Measurements from ENCODE around the gene CCKAR. TPM values are rescaled to one million over a fixed set of nuclear protein-coding genes. Genes with fewer than 3 reads are reported as not detected.
A peak's percentile ranks its signal among the peaks of the same experiment; 100 is the strongest.
"Not testable (repeated sequence)": the region's sequence is repeated elsewhere in the genome, so short reads cannot be mapped to it uniquely, and the experiment has no call there.

CCKAR gene
- total and polyA plus RNA-seq, 5 donors, result 0.29 TPM; not detected in 4

- H3K4me1 ChIP-seq (ENCODE audit: control insufficient read depth, insufficient read depth, low read length), result no peaks in the 10 kb centered on the region
- intact Hi-C loops (cut with DNase I), result no loop called here
- no peaks in the 10 kb centered on the region for H3K27me3 ChIP-seq (ENCODE audit: control insufficient read depth, insufficient read depth)
- no peak overlapping the region for H3K4me3 ChIP-seq (ENCODE audit: low read length)
- no peak for ATAC-seq
- no peak overlapping the region for H3K27ac ChIP-seq (ENCODE audit: low read length)
- 59% methylated on average over 2 of the region's 2 CpGs for WGBS
- DNase-seq, result no peak
- no peaks in the 10 kb centered on the region for H3K9me3 ChIP-seq (ENCODE audit: control insufficient read depth, low read length)
Measured at GRCh38 chr4:26515936-26516335, 25.7 kb upstream of the CCKAR start.

- no peak overlapping the region for H3K4me3 ChIP-seq (ENCODE audit: low read length)
- no peak for ATAC-seq
- DNase-seq, result no peak
Measured at GRCh38 chr4:26510334-26510964, 20.2 kb upstream of the CCKAR start.

GRCh38 chr4:26509681-26510333 lies 19.5 kb upstream of the CCKAR start:
- DNase-seq (no peak), ATAC-seq (peak in 1 of 2 donors; percentile 20)
- Histone ChIP-seq H3K27me3 (ENCODE audit: control insufficient read depth, insufficient read depth) (no peaks in the 10 kb centered on the region), H3K4me3 (ENCODE audit: low read length) (no peak overlapping the region), H3K9me3 (ENCODE audit: control insufficient read depth, low read length) (no peaks in the 10 kb centered on the region), H3K27ac (ENCODE audit: low read length) (no peak overlapping the region), H3K4me1 (ENCODE audit: control insufficient read depth, insufficient read depth, low read length) (no peaks in the 10 kb centered on the region)
- WGBS, result 55% methylated on average over 8 of the region's 8 CpGs
- intact Hi-C loops (cut with DNase I), result no loop called here

More at GRCh38 chr4:26510334-26510964, 20.2 kb upstream of the CCKAR start:
- Histone ChIP-seq H3K9me3 (ENCODE audit: control insufficient read depth, low read length) (no peaks in the 10 kb centered on the region), H3K27me3 (ENCODE audit: control insufficient read depth, insufficient read depth) (no peaks in the 10 kb centered on the region), H3K4me1 (ENCODE audit: control insufficient read depth, insufficient read depth, low read length) (no peaks in the 10 kb centered on the region), H3K27ac (ENCODE audit: low read length) (no peak overlapping the region)
- 46% methylated on average over 4 of the region's 4 CpGs for WGBS
- intact Hi-C loops (cut with DNase I), result no loop called here

GRCh38 chr4:26507286-26507685 lies 17.0 kb upstream of the CCKAR start:
- intact Hi-C loops (cut with DNase I), result no loop called here
- no peak for ATAC-seq
- Histone ChIP-seq H3K9me3 (ENCODE audit: control insufficient read depth, low read length) (no peaks in the 10 kb centered on the region), H3K4me3 (ENCODE audit: low read length) (no peak overlapping the region), H3K27ac (ENCODE audit: low read length) (no peak overlapping the region), H3K4me1 (ENCODE audit: control insufficient read depth, insufficient read depth, low read length) (no peaks in the 10 kb centered on the region), H3K27me3 (ENCODE audit: control insufficient read depth, insufficient read depth) (no peaks in the 10 kb centered on the region)
- WGBS, result 86% methylated on average over 4 of the region's 4 CpGs
- no peak for DNase-seq

- intact Hi-C loops (cut with DNase I), result no loop called here
- H3K4me3 ChIP-seq (ENCODE audit: low read length), result no peak overlapping the region
- peak in 1 of 2 donors; percentile 28 for ATAC-seq
- no peaks in the 10 kb centered on the region for H3K27me3 ChIP-seq (ENCODE audit: control insufficient read depth, insufficient read depth)
- no peaks in the 10 kb centered on the region for H3K9me3 ChIP-seq (ENCODE audit: control insufficient read depth, low read length)
- no peak overlapping the region for H3K27ac ChIP-seq (ENCODE audit: low read length)
- 65% methylated on average over 4 of the region's 4 CpGs for WGBS
- DNase-seq, result no peak
- H3K4me1 ChIP-seq (ENCODE audit: control insufficient read depth, insufficient read depth, low read length), result no peaks in the 10 kb centered on the region
Measured at GRCh38 chr4:26503844-26504243, 13.6 kb upstream of the CCKAR start.

- intact Hi-C loops (cut with DNase I), result no loop called here
- Histone ChIP-seq H3K27me3 (ENCODE audit: control insufficient read depth, insufficient read depth) (no peaks in the 10 kb centered on the region), H3K4me3 (ENCODE audit: low read length) (no peak overlapping the region)
Measured at GRCh38 chr4:26503427-26503826, 13.1 kb upstream of the CCKAR start.

GRCh38 chr4:26500565-26500999 lies 10.3 kb upstream of the CCKAR start:
- H3K4me3 ChIP-seq (ENCODE audit: low read length); H3K27me3 ChIP-seq (ENCODE audit: control insufficient read depth, insufficient read depth); H3K9me3 ChIP-seq (ENCODE audit: control insufficient read depth, low read length); H3K27ac ChIP-seq (ENCODE audit: low read length); ATAC-seq; DNase-seq; intact Hi-C loops (cut with DNase I); H3K4me1 ChIP-seq (ENCODE audit: control insufficient read depth, insufficient read depth, low read length): not testable (repeated sequence)
- 91% methylated on average over 9 of the region's 9 CpGs for WGBS

More at GRCh38 chr4:26503427-26503826, 13.1 kb upstream of the CCKAR start:
- ATAC-seq, result peak; percentile 63 to 69
- Histone ChIP-seq H3K4me1 (ENCODE audit: control insufficient read depth, insufficient read depth, low read length) (no peaks in the 10 kb centered on the region), H3K27ac (ENCODE audit: low read length) (no peak overlapping the region), H3K9me3 (ENCODE audit: control insufficient read depth, low read length) (no peaks in the 10 kb centered on the region)
- no peak for DNase-seq
- 49% methylated on average over 5 of the region's 5 CpGs for WGBS

- WGBS, result 64% methylated on average over 8 of the region's 8 CpGs
- H3K4me3 ChIP-seq (ENCODE audit: low read length), result no peak overlapping the region
- intact Hi-C loops (cut with DNase I), result no loop called here
- H3K9me3 ChIP-seq (ENCODE audit: control insufficient read depth, low read length), result no peaks in the 10 kb centered on the region
- no peak overlapping the region for H3K27ac ChIP-seq (ENCODE audit: low read length)
- no peak for ATAC-seq
- no peaks in the 10 kb centered on the region for H3K4me1 ChIP-seq (ENCODE audit: control insufficient read depth, insufficient read depth, low read length)
- no peak for DNase-seq
- H3K27me3 ChIP-seq (ENCODE audit: control insufficient read depth, insufficient read depth), result no peaks in the 10 kb centered on the region
Measured at GRCh38 chr4:26496207-26496783, 6.0 kb upstream of the CCKAR start.

- no peak overlapping the region for H3K27ac ChIP-seq (ENCODE audit: low read length)
- no peaks in the 10 kb centered on the region for H3K27me3 ChIP-seq (ENCODE audit: control insufficient read depth, insufficient read depth)
- no peaks in the 10 kb centered on the region for H3K4me1 ChIP-seq (ENCODE audit: control insufficient read depth, insufficient read depth, low read length)
- no peak for DNase-seq
- H3K9me3 ChIP-seq (ENCODE audit: control insufficient read depth, low read length), result no peaks in the 10 kb centered on the region
- ATAC-seq, result no peak
- WGBS, result 89% methylated on average over 4 of the region's 4 CpGs
- no peak overlapping the region for H3K4me3 ChIP-seq (ENCODE audit: low read length)
- intact Hi-C loops (cut with DNase I), result no loop called here
Measured at GRCh38 chr4:26493461-26493860, 3.2 kb upstream of the CCKAR start.

- DNase-seq (no peak), ATAC-seq (no peak)
- no peaks in the 10 kb centered on the region for H3K9me3 ChIP-seq (ENCODE audit: control insufficient read depth, low read length)
- no peak overlapping the region for H3K4me3 ChIP-seq (ENCODE audit: low read length)
- H3K4me1 ChIP-seq (ENCODE audit: control insufficient read depth, insufficient read depth, low read length), result no peaks in the 10 kb centered on the region
- H3K27ac ChIP-seq (ENCODE audit: low read length), result no peak overlapping the region
- H3K27me3 ChIP-seq (ENCODE audit: control insufficient read depth, insufficient read depth), result no peaks in the 10 kb centered on the region
- 88% methylated on average over 7 of the region's 7 CpGs for WGBS
- intact Hi-C loops (cut with DNase I), result no loop called here
Measured at GRCh38 chr4:26491449-26492170, 1.3 kb upstream of the CCKAR start.

GRCh38 chr4:26490960-26491284 lies 638 bp upstream of the CCKAR start:
- Histone ChIP-seq H3K9me3 (ENCODE audit: control insufficient read depth, low read length) (no peaks in the 10 kb centered on the region), H3K4me1 (ENCODE audit: control insufficient read depth, insufficient read depth, low read length) (no peaks in the 10 kb centered on the region), H3K27ac (ENCODE audit: low read length) (no peak overlapping the region), H3K27me3 (ENCODE audit: control insufficient read depth, insufficient read depth) (no peaks in the 10 kb centered on the region), H3K4me3 (ENCODE audit: low read length) (no peak overlapping the region)
- intact Hi-C loops (cut with DNase I), result no loop called here
- ATAC-seq, result no peak
- WGBS, result 81% methylated on average over 4 of the region's 4 CpGs
- DNase-seq, result no peak

Measured in right cardiac atrium (tissue), 5 donors.